Hippocampal formation (tissue), 2 donors: ENCODE data around the gene KIAA0232.

ENCODE experiments used
- DNase-seq, 2 donors: peaks; one replicate each; lab custom pipeline; 2025; lab: John Stamatoyannopoulos, UW

Gene KIAA0232

DNA sequence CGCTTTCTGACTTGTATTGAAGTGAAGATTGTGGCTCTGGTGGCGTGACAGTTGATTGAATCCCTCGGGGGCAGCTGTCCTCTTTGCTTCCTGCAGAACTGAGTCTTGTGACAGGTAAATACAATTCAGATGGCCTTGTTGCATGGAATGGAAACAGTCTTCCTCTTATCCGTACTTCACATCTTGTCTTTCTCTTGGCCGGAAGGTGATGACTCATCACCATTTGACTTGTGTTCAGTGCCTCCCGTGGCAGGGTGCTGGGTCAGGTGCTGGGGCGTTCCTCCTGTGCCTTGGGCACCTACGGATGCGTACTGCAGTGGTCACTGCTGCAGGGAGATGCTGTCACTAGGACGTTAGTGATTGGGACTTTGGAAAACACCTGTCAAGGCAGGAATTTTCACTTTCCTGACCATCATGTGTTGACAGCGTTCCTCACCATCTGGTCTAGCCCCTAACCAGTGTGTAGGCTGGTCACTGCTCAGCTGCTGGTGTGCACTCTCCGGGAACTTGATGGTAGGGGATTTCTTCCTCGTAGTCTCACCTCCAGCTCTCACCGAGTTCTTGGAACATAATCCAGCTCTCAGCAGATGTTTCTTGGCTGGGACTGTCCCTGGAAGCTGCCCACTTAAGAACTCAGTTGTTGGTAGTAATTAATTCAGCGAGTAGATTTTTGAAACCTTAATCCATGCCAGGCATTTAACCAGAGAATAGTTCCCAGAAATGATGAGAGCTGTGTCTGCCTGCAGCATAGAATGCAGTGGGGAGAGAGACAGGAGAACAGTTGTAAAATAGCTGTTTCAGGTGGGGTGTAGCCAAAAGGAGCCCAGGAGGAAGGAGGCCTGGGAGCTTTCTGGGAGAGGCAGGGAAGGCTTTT lies 134.3 kb downstream of the KIAA0232 start:
- no peak for DNase-seq

DNA sequence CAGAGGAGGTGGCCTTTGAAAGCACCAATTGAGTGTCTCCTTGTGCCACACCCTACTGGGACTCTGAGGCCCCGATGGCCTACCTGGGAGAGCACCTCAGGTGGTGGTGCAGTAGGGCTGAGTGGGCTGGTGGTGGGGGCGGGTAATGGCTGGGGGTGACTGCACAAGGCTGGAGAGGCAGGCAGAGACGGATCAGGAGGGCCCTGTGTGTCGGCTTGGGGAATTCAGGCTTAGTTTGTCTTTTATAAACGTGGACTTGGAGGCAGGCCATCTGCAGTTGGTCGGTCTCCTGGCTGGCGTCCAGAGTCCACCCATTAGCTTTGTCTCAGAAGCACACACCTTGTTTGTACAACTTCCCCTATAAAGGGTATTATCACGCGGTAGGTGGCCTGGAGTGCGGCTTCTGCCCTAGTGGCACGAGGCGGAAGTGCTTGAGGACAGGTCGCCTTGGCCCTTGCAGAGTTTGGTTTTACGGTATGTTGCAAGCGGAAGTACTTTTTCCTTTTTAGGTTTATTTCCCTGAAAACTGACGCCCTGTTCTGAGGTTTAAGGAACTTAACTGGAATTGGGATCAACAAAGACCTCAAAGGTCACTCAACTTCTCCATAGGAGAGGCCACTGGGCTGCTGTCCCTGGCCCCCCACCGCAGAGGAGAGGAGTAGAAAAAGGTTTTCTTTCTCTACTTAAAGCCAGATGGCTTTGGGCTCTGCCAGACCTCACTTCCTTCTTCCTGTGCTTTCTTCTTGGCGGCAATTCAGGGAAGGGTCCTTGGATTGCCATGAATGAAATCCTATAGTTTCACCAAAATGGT lies 135.1 kb downstream of the KIAA0232 start:
- no peak for DNase-seq

DNA sequence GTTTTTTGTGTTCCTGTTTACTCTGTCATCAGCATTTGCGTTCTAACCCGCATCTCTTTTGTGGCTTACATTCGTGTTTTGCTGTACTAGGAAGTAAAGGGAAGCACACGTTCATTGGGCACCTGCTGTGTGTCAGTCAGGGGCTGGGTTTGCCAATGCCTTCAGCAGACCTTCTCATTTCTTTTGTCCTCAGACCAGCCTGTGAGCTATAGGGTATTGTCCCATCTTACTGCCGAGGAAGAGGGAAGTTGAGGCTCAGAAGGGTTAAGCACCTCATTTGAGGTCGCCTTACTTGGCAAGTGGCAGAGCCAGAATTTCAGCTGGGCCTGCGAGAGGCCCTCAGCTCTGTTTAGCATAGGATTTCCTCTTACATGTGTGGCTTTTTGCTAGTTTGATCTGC lies 135.8 kb downstream of the KIAA0232 start:
- no peak for DNase-seq

DNA sequence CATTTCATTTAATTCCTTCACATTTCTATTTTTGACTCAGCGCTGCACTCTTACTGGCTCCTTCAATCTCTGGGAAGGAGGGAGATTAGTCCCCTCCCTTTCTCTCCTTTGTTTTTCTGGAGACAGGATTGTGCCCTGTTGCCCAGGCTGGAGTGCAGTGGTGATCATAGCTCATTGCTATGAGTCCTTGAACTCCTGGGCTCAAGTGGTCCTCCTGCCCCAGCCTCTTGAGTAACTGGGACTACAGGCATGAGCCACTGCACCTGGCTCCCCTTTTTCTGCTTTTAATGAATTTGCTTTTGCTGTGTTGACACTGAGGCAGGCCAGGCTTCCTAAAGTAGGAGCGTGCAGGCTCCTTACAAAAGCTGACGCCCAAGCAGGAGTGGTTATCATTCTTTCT lies 137.6 kb downstream of the KIAA0232 start:
- DNase-seq, result no peak

DNA sequence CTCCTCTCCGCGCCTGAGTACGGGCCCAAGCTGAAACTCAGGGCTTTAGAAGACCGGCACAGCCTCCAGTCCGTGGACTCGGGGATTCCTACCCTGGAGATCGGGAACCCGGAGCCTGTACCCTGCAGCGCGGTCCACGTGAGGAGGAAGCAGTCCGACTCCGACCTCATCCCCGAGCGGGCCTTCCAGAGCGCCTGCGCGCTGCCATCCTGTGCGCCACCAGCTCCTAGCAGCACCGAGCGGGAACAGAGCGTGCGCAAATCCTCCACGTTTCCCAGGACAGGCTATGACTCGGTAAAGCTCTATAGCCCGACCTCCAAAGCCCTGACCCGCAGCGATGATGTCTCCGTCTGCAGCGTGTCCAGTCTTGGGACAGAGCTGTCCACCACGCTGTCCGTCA lies 141.0 kb downstream of the KIAA0232 start:
- no peak for DNase-seq

DNA sequence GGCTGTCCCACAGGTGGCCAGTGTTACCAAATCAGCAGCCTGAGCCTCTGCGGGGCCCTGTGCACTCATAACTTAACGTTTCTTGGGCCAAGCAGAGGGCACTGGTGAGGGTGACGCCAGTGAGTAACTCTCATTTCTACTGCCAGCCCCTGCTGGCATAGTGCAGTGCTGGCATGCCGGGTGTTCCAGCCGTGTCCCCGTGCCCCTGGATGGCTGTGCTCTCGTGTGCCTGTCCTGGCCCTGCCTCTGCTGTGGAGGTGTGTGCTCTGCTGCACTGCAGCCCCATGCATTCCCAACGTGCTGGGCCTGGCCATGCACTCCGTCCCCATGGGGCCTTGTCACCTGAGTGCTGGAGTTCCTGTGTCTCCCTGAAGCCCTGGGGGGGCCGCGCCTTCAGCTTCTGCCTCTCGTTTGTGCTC lies 141.8 kb downstream of the KIAA0232 start:
- DNase-seq, result no peak

DNA sequence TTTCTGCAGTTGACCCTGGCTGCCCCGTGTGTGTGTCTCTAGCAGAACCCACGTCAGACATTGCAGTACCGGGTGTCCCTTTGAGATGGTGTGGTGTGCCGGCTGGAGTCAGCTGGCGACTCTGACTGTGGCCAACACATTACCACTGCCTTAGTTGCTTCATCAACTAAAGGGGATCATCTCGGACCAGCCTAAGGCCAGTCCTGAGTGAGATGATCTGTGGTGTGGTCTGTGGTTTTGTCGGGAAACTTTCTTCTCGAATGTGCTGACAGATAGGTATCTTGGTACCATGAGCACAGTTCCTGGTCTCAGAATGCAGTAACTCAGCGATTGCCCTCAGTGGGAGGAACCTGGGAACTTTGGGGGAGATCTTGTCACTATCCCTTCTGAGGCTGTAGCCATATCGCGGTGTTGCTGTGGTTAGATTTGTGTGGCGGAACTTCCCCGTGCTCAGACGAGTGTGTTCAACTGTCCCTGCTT lies 142.9 kb downstream of the KIAA0232 start:
- no peak for DNase-seq

DNA sequence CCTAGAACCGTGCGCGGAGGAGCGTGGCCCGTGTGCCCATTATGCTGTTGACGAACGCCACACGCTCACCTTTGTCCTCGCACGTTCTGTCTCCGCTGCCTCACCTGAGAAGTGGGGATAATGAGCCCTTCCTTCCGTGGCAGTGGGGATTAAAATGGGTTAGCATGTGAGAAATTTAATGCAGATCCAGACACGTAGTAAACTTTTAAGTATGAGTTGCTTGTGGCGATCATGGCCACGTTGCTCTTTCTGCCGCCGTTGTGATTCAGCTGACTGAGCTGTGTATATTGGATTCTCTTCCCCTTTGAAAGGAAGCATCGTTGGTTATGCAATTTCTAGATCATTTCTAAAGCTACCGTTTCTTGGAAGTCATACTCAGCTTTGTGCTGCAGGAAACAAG lies 143.6 kb downstream of the KIAA0232 start:
- DNase-seq, result no peak

DNA sequence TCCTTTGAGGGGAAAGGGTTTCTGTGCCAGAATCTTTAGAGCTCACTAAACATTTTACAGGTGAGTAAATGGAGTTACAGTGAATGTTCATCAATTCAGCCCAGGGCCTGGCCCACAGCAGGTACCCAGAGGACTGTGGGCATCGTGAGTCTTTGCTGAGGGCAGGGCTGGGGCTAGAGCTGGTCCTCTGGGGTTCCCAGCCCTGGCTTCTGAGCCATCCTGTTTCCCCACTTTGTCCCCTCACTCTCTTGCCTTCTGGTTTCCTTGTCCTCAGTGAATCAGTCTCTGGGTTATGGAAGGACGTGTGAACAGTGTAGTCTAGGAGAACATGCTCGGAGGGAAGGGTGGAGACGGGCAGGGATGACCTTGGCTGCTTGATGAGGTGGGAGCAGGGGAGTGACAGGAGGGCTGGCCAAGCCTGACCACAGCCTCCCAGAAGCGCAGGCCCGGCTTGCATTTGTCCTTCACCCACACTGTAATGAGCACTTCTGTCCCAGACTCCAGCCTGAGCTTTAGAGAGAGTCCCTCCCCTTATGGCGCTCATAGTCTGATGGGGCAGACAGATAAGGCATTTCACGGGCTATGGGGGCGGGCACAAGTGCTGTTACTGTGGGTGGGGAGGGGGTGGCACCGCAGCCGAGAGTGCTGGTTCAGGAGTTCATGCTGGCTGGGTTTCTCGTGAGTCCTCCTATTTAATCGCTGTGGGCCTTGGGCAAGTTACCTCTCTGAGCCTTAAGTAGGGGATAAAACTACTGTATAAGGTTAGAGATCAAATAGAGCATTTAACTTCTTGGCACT lies 144.4 kb downstream of the KIAA0232 start:
- no peak for DNase-seq

DNA sequence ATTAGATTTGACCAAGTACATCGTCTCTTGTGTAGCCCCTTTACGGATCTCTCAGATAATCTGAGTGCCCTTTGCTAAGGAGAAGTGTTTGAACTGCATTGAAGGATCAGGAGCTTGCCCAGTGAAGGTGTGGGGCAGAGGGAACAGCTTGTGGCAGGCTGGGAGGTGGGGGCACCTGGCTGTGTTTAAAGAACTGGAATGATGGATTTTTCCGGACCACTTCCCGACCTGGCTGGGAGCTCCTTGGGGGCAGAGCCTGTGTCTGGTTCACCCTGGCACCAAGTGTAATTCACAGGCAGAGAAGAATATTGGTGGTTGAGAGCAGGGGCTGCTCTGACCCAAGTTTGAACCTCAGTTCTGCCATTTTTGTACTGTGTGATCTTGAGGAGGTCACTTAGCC lies 145.6 kb downstream of the KIAA0232 start:
- no peak for DNase-seq

DNA sequence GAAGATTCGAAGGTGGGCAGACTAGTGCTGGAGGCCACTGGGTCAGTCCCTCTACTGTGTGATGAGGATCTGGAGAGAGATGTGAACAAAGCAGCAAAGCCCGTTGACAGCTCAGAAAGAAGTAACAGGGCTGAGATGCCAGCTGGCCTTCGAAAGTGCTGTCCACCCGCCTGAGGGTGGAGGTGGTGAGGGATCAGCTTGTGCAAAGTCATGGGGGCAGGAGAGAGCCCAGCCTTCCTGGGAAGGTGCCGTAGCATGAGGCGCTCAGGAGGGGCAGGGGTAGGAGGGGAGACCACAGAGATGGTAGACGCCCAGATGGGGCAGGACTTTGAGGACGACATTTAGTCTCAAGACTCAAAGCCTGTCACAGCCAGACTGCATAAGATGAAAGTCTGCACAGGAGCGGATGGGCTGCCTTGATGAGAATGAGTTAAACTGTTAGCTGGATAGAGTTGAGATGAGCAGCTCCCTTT lies 146.8 kb downstream of the KIAA0232 start:
- no peak for DNase-seq

DNA sequence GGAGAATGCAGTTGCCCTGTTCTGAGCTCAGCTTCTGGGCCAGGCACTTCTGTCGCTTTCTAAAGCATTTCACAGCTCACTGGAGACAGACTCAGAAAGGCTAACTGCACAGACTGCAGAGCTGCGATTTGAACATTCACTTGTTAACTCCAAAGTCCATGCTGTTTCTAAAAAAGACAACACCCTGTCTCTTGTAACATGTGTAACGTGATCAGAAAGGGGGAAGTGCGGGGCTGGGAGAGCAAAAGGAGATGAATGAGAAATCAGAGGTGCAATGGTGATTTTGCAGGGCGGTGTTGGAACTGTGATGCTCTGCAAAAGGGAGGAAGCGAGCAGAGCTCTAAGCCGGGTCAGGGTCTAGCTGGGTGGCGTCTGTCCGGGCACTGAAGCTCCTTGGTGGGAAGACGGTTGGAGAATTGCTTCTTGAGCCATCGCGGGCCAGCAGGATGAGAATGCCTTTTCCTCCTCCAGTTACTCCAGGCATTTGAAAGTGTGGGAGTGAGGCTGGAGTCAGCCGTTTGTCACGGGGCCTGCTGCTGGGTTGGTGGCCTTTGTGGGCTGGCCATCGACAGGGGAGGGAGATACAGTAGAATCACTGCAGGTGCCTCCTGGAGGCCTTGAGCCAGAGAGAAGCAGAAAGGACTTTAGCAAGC lies 147.4 kb downstream of the KIAA0232 start:
- no peak for DNase-seq

DNA sequence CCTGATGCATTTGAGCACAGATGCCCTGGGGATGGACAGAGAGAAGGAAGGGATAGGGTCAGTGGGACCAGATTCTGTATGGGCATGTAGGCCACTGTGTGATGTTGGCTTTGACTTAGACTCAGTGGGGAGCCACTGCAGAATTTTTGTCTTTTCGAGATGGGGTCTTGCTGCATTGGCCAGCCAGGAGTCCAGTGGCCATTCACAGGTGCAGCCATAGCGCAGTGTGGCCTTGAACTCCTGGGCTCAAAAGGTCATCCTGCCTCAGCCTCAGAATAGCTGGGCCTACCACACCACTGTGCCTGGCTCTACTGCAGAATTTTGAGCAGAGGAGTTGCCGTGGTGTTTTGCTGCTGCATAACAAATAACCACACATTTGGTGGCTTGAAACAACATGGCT lies 149.9 kb downstream of the KIAA0232 start:
- no peak for DNase-seq

DNA sequence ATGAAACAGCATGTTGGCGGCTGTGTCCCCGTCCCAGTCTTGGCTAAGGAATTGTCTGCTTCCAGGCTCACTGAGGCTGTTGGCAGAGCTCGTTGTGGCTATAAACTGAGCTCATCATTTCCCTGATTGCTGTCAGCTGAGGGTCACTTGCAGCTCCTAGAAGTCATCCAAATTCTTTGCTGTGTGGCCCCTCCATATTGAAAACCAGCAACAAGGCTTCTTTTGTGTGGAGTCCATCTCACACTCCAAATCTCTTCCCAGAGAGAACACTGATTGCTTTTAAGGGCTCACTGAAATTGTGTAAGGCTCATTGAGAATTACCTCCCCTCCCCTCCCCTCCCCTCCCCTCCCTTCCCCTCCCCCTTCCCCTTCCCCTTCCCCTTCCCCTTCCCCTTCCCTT lies 150.4 kb downstream of the KIAA0232 start:
- DNase-seq, result no peak
